Prostate gland (tissue), 2 donors: ENCODE results near the gene MRPL54.

Experiments used
- POLR2AphosphoS5 ChIP-seq: sonication (generic); formaldehyde crosslinking; IDR thresholded peaks from one replicate; pipeline ENCODE4 v1.6.1; 2017; ENCODE audit warnings: antibody characterized with exemption
- TF ChIP-seq, protein P1 (sequence below), 4 experiments: fragments of 200-600 bp in 2 of 4; fragments of 450-650 bp in 2 of 4; sonication (generic) in 2 of 4; IDR thresholded peaks; 1 replicate in 3 of 4; 2 replicates in 1 of 4; pipeline ENCODE4 v1.5.1; 2016 to 2019; ENCODE audit warnings: antibody characterized with exemption in 4 of 4, mild to moderate bottlenecking in 2 of 4, moderate library complexity in 2 of 4

DNA sequence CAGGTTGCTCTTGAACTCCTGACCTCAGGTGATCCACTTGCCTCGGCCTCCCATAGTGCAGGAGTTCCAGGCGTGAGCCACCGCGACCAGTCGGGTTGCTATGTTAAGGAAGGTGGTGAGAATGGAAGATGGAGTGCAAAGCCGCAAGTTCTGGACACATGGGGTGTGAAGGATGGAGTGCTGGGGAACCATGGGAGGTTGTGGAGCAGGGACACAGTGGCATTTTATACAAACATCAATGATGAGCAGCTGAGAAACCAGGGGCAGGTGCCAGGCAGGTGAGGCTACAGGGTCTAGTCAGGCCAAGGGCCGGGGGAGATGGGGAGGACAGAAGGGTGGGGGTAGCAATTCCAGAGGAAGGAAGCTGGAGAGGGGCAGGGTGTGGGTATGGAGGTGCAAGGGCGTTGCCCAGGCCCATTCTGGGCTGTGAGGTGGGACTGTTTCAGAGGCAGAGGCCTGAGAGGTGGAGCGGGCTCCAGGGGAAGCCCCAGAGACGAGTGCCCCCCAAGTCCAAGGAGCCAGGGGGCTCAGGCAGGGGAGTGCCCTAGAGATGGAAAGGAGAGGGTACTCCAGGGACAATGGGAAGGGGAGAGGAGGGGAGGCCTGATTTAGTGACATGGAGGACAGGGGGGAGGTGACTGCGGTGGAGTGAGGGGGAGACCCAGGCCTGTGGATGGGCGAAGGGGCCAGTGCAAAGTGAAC is 11.5 kb downstream of the MRPL54 start:
- TF ChIP-seq, protein P1, sequence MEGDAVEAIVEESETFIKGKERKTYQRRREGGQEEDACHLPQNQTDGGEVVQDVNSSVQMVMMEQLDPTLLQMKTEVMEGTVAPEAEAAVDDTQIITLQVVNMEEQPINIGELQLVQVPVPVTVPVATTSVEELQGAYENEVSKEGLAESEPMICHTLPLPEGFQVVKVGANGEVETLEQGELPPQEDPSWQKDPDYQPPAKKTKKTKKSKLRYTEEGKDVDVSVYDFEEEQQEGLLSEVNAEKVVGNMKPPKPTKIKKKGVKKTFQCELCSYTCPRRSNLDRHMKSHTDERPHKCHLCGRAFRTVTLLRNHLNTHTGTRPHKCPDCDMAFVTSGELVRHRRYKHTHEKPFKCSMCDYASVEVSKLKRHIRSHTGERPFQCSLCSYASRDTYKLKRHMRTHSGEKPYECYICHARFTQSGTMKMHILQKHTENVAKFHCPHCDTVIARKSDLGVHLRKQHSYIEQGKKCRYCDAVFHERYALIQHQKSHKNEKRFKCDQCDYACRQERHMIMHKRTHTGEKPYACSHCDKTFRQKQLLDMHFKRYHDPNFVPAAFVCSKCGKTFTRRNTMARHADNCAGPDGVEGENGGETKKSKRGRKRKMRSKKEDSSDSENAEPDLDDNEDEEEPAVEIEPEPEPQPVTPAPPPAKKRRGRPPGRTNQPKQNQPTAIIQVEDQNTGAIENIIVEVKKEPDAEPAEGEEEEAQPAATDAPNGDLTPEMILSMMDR (IDR thresholded peaks at IDR 0.05) = no peak
- TF ChIP-seq POLR2AphosphoS5 = no peak
